Fibroblast of the aortic adventitia (primary cell): ENCODE results near the gene GNB3. TPM values are rescaled to one million over a fixed set of nuclear protein-coding genes. Genes with fewer than 3 reads are reported as not detected.
A peak's percentile ranks its signal among the peaks of the same experiment; 100 is the strongest.
"Not testable (repeated sequence)": the region's sequence is repeated elsewhere in the genome, so short reads cannot be mapped to it uniquely, and the experiment has no call there.

Experiments used
- DNase-seq: peaks from one replicate; pipeline ENCODE4 v3.0.0-alpha.2; 2010; ENCODE audit warnings: low read depth
- H3K4me3 ChIP-seq: 2 replicates; pipeline ENCODE4 v1.5.1; 2011; ENCODE audit warnings: low read depth, mild to moderate bottlenecking, control low read depth, low read length, moderate library complexity
- CTCF ChIP-seq: IDR thresholded peaks from 2 replicates; pipeline ENCODE4 v1.5.1; 2011; ENCODE audit warnings: mild to moderate bottlenecking, low read length, control low read depth, inconsistent platforms; ENCODE audit not compliant: insufficient read depth
- total RNA-seq: library from RNA; depleted of rRNA; stranded (reverse); fragments of >200 nt; gene quantifications from 2 replicates; pipeline ENCODE4 v1.2.3, GENCODE V29; 2012; ENCODE audit warnings: low replicate concordance

GNB3 gene
- total RNA-seq, 1 donor: 3.4 TPM

- no peak for TF ChIP-seq CTCF
- H3K4me3 ChIP-seq: no peak overlapping the region
- DNase-seq: no peak
Measured at GRCh38 chr12:6884539-6884938, 43.8 kb downstream of the GNB3 start.

- not testable (repeated sequence) for H3K4me3 ChIP-seq, DNase-seq
Measured at GRCh38 chr12:6886206-6886999, 45.7 kb downstream of the GNB3 start.

- H3K4me3 ChIP-seq: no peak overlapping the region
- no peak for DNase-seq
- no peak for TF ChIP-seq CTCF
Measured at GRCh38 chr12:6887460-6887859, 46.7 kb downstream of the GNB3 start.

- DNase-seq: no peak
- no peak for TF ChIP-seq CTCF
- no peak overlapping the region for H3K4me3 ChIP-seq
Measured at GRCh38 chr12:6888360-6888759, 47.6 kb downstream of the GNB3 start.

- not testable (repeated sequence) for H3K4me3 ChIP-seq, DNase-seq
Measured at GRCh38 chr12:6888794-6889193, 48.1 kb downstream of the GNB3 start.

GRCh38 chr12:6889775-6890573 lies 49.2 kb downstream of the GNB3 start:
- DNase-seq, H3K4me3 ChIP-seq: not testable (repeated sequence)

GRCh38 chr12:6890789-6891645 lies 50.3 kb downstream of the GNB3 start:
- H3K4me3 ChIP-seq: peak overlapping the region; percentile 58
- DNase-seq: peak; percentile 95
- peak; percentile 68 for TF ChIP-seq CTCF

GRCh38 chr12:6891646-6892001 lies 50.9 kb downstream of the GNB3 start:
- TF ChIP-seq CTCF: no peak
- DNase-seq: no peak
- peak overlapping the region; percentile 58 for H3K4me3 ChIP-seq

GRCh38 chr12:6892683-6893082 lies 52.0 kb downstream of the GNB3 start:
- not testable (repeated sequence) for H3K4me3 ChIP-seq, DNase-seq
